Left forelimb (tissue), 1 donor: ENCODE data around the gene EIF1AX.
"Not testable (repeated sequence)": the region's sequence is repeated elsewhere in the genome, so short reads cannot be mapped to it uniquely, and the experiment has no call there.

Source experiments
- DNase-seq: peaks from one replicate; pipeline ENCODE4 v3.0.0-alpha.2; 2018; ENCODE audit warnings: low spot score

EIF1AX gene

DNA sequence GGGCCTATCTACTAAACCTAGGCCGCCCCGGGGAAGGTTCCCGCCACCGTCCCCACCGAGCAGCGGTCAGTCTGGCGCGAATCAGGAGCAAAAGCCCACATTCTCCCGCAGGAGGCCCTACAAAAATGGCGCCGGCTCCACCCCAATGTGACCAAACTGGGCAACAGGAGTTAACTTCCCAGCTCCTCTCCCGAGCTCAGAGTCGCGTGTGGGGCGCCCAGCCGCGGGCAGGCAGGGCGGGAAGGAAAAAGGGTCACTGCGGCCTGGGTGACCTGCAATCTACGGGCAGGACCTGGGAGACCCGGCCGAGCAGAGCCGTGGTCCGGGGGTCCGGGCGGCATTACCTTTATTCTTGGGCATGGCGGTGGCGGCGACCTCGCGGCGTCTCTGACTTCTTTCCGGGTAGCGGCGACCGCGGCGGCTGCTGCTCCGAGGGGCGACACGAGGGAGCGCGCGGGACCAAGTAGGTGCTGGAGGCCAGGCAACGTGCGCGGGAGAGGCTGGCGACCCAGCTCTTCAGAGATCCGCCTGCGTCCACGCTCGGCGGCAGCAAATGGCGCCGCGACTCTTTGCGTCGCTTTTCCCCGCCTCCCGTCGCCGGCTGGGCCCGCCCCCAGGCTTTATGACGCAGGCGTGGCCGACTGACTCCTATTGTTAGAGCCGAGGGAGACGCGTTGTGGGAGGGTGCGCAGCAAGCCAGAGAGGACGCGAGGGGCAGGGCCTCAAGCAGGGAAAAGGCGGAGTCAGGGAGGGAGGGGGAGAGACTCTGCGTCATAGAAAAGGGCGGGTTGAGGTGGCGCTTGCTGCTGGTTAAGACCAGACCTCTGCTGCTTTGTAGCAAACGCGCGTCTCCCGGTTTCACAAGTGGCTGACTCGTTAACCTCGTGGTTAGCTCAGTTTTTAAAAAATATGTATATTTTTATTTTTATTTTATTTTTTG lies at the start of gene EIF1AX:
TSS of gene EIF1AX (minus strand) at position 558 of the 940 bp plus-strand sequence. CDS start at position 360, 198 bp downstream.
- DNase-seq: peak; percentile 94

GRCh38 chrX:20189171-20189570 lies 47.5 kb upstream of the EIF1AX start:
- DNase-seq: no peak

- no peak for DNase-seq
These were observed 40.1 kb upstream of the EIF1AX start for GRCh38 chrX:20181598-20182329.

GRCh38 chrX:20177093-20177492 lies 35.5 kb upstream of the EIF1AX start:
- no peak for DNase-seq

DNA sequence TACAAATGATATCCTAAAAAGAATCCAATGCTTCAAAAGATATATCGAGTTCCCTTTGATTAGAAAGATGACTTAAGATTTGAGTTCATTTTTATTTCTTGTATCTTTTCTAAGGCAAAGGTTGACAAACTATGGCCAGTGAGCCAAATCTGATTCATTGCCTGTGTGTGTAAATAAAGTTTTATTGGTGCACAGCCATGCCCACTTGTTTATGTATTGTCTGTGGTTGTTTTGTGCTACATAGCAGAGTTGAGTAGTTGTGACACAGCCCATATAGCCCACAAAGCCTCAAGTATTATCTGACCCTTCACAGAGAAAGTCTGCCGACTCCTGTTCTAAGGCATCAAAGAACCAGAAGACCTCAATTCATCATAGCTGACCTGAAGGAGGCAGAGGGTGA lies 32.2 kb upstream of the EIF1AX start:
- no peak for DNase-seq

GRCh38 chrX:20173313-20173712 lies 31.7 kb upstream of the EIF1AX start:
- no peak for DNase-seq

GRCh38 chrX:20171887-20172286 lies 30.2 kb upstream of the EIF1AX start:
- DNase-seq: no peak

- DNase-seq: not testable (repeated sequence)
These were observed 20.9 kb upstream of the EIF1AX start for GRCh38 chrX:20162516-20162915.

- DNase-seq: no peak
These were observed 18.3 kb upstream of the EIF1AX start for GRCh38 chrX:20159797-20160385.

DNA sequence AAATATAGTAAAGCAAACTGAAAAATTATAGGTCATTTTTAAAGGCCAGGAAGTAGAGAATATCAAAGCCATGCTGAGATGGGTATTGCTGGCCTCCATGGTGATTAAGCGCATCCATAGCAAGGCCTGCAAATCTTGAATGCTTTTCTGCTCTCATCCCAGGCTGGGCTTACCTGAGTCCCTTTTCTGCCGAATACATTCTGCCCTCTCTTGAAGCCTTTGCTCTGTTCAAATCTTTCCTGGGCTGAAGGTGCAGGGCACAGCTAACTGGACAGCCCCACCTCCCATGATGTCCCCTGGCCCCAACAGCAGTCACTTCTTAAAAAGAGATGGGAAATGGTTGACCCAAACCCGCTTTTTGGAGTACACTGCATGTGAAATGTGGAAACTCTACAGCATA lies 10.1 kb upstream of the EIF1AX start:
- DNase-seq: no peak

DNA sequence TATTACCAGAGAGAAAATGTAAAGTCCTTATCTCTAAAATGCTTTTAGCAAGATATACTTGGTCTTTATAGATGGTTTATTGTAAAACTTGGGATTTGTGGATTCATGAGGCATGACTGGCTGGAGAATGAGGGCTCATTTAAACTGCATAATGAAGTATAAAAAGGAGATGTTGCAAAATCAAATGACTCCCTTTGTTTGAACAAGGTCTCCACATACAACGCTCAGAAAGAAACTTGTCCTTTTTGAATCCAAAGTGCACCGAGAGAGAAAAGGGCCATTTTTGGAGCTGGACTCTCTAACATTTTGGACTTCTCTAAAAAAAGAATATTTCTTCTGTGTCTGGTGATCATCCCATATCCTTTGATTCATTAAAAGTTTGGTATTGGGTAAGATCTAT lies 7.7 kb upstream of the EIF1AX start:
- no peak for DNase-seq

- no peak for DNase-seq
These were observed 5.9 kb upstream of the EIF1AX start for GRCh38 chrX:20147561-20147960.

DNA sequence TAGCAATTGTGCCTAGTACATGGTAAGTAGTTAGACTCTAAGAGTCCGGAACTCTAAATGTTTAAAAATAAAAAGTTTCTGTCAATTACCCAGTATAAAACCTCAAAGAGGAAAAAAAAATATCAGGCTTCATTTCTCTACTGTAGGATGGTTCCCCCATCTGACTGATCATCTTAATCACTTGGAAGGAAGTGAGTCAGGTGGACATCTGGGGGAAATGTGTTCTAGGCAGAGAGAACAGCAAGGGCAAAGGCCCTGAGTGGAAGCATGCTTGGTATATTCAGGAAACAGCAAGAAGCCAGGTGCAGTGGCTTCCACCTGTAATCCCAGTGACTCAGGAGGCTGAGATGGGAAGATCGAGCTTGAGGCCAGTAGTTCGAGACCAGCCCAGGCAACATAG lies 2.9 kb upstream of the EIF1AX start:
- no peak for DNase-seq

- no peak for DNase-seq
These were observed 1.9 kb upstream of the EIF1AX start for GRCh38 chrX:20143561-20143960.

DNA sequence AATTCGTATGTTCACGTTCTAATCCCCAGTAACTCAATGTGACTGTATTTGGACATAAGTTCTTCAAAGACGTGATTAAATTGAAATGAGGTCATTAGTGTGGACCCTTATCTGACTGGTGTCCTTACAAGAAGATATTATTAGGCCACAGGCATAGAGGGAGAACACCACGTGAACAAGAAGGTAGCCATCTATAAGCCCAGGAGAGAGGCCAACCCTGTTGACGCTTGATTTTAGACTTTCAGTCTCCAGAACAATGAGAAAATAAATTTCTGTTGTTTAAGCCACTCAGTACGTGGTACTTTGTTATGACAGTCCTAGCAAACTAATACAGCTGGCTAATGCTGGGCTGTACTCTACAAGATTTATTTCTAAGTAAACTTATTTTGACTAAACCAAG lies 1.5 kb upstream of the EIF1AX start:
- DNase-seq: no peak

DNA sequence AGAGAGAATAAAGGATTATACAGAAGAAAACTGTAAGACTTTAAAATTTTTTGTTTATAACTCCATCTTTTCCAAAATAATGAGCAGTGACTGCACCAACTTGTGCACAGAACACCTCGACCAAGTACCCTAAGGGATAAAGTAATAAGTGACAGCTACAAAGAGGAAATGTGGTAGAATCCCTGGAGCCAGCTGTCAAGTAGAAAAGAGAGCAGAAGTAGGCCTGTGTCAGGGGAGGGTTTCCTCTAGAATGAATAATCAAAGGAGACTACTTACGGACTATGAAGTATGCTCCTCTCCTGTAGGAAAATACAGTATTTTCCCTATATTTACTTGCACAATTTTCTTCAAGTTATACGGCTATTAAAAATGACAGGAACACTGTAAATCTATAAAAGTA lies 1.2 kb downstream of the EIF1AX start:
- no peak for DNase-seq

DNA sequence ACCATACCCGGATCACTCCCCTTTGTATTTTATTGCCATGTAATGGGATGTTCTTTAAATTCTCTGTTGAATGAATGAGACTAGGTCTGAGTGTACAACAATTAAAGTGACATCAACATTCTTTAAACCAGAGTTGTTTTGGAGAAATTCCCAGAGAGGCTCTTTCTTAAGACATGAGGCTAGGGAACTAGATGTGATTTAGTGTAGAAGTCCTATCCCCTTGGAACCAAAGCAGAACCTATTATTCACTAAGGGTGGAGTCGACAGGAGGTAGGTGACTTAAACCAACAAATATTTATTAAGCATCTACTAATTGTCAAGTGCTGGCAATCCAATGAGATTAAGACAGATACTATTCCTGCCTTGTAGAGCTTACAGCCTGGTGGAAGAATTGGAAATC lies 1.7 kb downstream of the EIF1AX start:
- no peak for DNase-seq

- no peak for DNase-seq
These were observed 5.7 kb downstream of the EIF1AX start for GRCh38 chrX:20135944-20136343.

DNA sequence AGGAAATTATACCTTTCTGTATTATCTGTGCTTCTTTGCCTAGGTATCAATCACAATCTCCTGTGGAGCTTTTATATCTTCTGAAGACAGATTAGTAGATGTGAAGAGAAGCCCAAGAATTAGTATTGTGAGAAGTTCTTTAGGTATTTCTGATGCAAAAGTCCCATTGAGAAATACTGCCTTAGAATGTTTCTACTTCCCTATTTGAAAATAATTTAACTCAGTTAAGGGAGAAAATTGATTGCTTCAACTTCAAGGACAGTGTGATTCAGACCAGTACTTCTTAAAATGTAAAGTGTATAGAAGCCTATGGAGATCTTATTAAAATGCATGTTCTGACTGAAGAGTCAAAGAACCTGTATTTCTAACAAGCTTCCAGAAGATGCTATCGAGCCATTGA lies 9.0 kb downstream of the EIF1AX start:
- DNase-seq: no peak

DNA sequence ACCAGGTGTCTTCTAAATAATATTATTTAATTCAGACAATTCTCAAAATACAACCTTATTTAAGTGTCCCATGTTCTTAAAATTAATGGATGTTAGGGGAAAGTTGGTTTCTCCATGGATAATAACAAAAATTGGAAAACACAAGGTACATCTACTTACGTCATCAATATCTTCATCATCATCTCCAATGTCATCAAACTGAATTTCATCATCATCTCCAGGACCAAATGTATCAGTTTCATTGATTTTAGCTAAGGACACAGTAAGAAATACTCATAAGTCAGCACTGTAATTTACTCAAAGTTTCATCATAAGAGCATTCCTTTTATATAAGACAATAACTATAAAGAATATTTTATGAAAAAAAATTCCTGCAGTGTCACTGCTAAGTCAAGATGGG lies 11.3 kb downstream of the EIF1AX start:
- DNase-seq: no peak

- DNase-seq: no peak
These were observed 12.1 kb downstream of the EIF1AX start for GRCh38 chrX:20129547-20129946.

DNA sequence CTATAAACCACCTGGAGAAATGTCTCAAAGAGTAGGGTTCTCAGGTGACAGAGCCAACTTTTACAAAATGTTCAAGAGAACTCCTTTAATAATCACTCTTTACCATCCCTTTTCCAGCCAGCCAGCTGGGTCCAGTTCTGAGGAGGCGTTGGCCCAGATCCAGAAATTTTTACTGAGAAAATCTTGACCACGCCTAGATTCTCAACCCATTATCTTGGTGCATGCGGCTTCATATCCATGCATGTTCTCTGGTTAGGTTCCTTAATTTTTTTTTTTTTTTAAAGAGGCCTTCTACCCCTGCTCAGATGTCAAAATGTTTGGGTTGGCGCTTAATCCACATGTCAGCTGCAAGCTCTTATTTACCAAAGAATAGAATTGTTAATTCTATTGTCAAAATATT lies 13.0 kb downstream of the EIF1AX start:
- no peak for DNase-seq

GRCh38 chrX:20127440-20127839 lies 14.2 kb downstream of the EIF1AX start:
- not testable (repeated sequence) for DNase-seq
